Cardiac muscle cell (in vitro differentiated cells and primary cell): ENCODE results near the gene KDM2A. TPM values are rescaled to one million over a fixed set of nuclear protein-coding genes. Genes with fewer than 3 reads are reported as not detected.

Experiments used
- DNase-seq, 2 donors: peaks; one replicate each; pipeline versions ENCODE4 v3.0.0 to v3.0.0-alpha.2; 2010 to 2017; ENCODE audit warnings: low read depth in 1 of 2, low spot score in 1 of 2
- H3K27ac ChIP-seq: fragments of 200-600 bp; sonication (generic); 2 replicates; pipeline ENCODE4 v1.5.1; 2016
- H3K27me3 ChIP-seq: fragments of 200-600 bp; sonication (generic); 2 replicates; pipeline ENCODE4 v1.6.0; 2016; ENCODE audit warnings: control low read depth
- H3K36me3 ChIP-seq: fragments of 200-600 bp; sonication (generic); 2 replicates; pipeline ENCODE4 v1.5.1; 2016; ENCODE audit warnings: control low read depth
- H3K4me1 ChIP-seq: fragments of 200-600 bp; sonication (generic); 2 replicates; pipeline ENCODE4 v1.8.1; 2017; ENCODE audit warnings: low read depth, mild to moderate bottlenecking, mixed run types
- H3K4me3 ChIP-seq: fragments of 200-600 bp; sonication (generic); 2 replicates; pipeline ENCODE4 v1.5.1; 2016; ENCODE audit warnings: mild to moderate bottlenecking
- H3K9me3 ChIP-seq: fragments of 200-600 bp; sonication (generic); 2 replicates; pipeline ENCODE4 v1.5.1; 2017; ENCODE audit warnings: low read depth, mild to moderate bottlenecking, control low read depth
- polyA plus RNA-seq: library from polyadenylated mRNA; unstranded; fragments of >200 nt; fragmentation: Nextera tagmentation; extraction: Ambion mirVana; gene quantifications from 2 replicates; pipeline ENCODE4 v1.2.1, GENCODE V29; 2016
- total RNA-seq: library from RNA; depleted of rRNA; stranded (reverse); fragments of >200 nt; gene quantifications from 2 replicates; pipeline ENCODE4 v1.2.3, GENCODE V29; 2016
- TF ChIP-seq, protein P1 (sequence below): IDR thresholded peaks from 2 replicates; pipeline ENCODE4 v1.5.1; 2012; ENCODE audit warnings: low read depth, mild to moderate bottlenecking, low read length

KDM2A gene
- total and polyA plus RNA-seq, 2 experiments from 2014 or later = 17.6 to 37.8 TPM

DNA sequence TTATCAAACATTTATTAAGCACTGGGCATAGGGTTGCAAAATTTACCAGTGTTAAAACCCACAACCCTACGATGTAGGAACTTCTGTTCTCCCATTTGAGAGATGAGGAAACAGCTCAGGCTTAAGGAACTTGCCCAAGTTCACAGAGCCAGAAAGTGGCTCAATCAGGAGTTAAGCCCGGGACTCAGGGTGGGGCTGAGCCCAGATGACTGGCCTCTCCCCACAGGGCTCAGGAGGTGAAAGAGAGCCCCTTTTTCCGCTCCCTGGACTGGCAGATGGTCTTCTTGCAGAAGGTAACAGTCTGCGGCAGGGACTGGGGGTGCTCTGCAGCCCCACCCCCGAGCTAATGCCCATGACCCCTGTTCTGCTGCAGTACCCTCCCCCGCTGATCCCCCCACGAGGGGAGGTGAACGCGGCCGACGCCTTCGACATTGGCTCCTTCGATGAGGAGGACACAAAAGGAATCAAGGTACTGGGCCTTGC lies 164.5 kb downstream of the KDM2A start:
- H3K4me3 ChIP-seq = no peak overlapping the region
- H3K4me1 ChIP-seq = peaks cover 9% of the 10 kb centered on the region
- H3K36me3 ChIP-seq = peaks cover 34% of the 10 kb centered on the region
- TF ChIP-seq, protein P1, sequence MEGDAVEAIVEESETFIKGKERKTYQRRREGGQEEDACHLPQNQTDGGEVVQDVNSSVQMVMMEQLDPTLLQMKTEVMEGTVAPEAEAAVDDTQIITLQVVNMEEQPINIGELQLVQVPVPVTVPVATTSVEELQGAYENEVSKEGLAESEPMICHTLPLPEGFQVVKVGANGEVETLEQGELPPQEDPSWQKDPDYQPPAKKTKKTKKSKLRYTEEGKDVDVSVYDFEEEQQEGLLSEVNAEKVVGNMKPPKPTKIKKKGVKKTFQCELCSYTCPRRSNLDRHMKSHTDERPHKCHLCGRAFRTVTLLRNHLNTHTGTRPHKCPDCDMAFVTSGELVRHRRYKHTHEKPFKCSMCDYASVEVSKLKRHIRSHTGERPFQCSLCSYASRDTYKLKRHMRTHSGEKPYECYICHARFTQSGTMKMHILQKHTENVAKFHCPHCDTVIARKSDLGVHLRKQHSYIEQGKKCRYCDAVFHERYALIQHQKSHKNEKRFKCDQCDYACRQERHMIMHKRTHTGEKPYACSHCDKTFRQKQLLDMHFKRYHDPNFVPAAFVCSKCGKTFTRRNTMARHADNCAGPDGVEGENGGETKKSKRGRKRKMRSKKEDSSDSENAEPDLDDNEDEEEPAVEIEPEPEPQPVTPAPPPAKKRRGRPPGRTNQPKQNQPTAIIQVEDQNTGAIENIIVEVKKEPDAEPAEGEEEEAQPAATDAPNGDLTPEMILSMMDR = no peak
- no peak overlapping the region for H3K27ac ChIP-seq
- no peak for DNase-seq
- no peaks in the 10 kb centered on the region for H3K9me3 ChIP-seq
- H3K27me3 ChIP-seq = no peaks in the 10 kb centered on the region

DNA sequence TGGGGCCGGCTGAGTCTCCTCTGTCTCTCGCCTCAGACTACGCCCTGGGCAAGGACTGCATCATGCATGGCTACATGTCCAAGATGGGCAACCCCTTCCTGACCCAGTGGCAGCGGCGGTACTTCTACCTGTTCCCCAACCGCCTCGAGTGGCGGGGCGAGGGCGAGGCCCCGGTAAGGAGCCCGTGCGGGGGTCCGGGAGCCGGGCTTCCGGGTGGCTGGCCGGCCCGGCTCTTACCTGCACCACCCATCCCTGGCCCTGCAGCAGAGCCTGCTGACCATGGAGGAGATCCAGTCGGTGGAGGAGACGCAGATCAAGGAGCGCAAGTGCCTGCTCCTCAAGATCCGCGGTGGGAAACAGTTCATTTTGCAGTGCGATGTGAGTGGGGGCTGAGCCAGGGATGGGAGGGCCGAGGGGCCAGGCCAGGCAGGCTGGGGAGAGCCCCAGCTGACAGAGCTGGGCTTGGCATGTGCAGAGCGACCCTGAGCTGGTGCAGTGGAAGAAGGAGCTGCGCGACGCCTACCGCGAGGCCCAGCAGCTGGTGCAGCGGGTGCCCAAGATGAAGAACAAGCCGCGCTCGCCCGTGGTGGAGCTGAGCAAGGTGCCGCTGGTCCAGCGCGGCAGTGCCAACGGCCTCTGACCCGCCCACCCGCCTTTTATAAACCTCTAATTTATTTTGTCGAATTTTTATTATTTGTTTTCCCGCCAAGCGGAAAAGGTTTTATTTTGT lies 165.9 kb downstream of the KDM2A start:
- H3K27me3 ChIP-seq = no peaks in the 10 kb centered on the region
- peaks cover 11% of the 10 kb centered on the region for H3K4me1 ChIP-seq
- H3K27ac ChIP-seq = no peak overlapping the region
- no peak for DNase-seq
- TF ChIP-seq, protein P1 = no peak
- no peaks in the 10 kb centered on the region for H3K9me3 ChIP-seq
- H3K36me3 ChIP-seq = peaks cover 32% of the 10 kb centered on the region
- H3K4me3 ChIP-seq = no peak overlapping the region

DNA sequence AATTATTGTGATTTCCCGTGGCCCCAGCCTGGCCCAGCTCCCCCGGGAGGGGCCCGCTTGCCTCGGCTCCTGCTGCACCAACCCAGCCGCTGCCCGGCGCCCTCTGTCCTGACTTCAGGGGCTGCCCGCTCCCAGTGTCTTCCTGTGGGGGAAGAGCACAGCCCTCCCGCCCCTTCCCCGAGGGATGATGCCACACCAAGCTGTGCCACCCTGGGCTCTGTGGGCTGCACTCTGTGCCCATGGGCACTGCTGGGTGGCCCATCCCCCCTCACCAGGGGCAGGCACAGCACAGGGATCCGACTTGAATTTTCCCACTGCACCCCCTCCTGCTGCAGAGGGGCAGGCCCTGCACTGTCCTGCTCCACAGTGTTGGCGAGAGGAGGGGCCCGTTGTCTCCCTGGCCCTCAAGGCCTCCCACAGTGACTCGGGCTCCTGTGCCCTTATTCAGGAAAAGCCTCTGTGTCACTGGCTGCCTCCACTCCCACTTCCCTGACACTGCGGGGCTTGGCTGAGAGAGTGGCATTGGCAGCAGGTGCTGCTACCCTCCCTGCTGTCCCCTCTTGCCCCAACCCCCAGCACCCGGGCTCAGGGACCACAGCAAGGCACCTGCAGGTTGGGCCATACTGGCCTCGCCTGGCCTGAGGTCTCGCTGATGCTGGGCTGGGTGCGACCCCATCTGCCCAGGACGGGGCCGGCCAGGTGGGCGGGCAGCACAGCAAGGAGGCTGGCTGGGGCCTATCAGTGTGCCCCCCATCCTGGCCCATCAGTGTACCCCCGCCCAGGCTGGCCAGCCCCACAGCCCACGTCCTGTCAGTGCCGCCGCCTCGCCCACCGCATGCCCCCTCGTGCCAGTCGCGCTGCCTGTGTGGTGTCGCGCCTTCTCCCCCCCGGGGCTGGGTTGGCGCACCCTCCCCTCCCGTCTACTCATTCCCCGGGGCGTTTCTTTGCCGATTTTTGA lies 166.8 kb downstream of the KDM2A start:
- no peak overlapping the region for H3K27ac ChIP-seq
- DNase-seq = no peak
- H3K9me3 ChIP-seq = no peaks in the 10 kb centered on the region
- no peak overlapping the region for H3K4me3 ChIP-seq
- no peaks in the 10 kb centered on the region for H3K27me3 ChIP-seq
- H3K36me3 ChIP-seq = peaks cover 29% of the 10 kb centered on the region
- H3K4me1 ChIP-seq = peaks cover 15% of the 10 kb centered on the region
- TF ChIP-seq, protein P1 = no peak

DNA sequence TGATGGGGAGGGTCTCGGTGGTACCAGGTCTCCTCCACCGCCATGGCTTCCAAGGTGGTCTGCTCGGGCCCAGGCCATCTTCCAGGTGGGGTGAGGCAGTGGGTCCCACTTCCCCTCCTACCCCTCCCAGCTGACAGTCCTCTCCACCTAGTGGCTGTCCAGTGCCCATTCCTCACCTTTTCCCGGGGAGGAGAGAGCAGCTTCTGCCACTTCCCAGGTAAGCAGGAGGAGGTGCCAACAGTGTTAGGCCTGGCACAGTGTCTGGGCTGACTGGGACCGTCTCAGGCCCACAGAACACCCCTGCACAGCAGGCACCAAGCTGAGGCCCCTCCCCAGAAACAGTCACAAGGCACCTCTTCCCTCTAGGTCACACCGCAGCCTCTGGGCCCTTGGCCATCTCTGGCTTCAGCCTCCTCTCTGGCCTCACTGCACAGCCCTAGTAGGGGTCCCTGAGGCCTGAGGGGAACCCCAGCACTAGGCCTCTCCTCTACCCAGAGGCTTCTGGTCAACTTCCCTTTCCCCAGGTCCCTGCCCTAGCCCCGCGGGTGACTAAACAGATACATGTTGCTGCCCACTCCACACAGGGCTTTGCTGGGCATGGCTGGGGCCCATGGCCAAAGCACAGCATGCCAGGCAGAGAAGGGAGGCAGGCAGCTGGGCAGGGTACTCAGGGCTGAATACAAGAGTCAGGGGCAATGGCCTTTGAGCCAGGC lies 167.7 kb downstream of the KDM2A start:
- Histone ChIP-seq H3K36me3 (peaks cover 24% of the 10 kb centered on the region), H3K27me3 (no peaks in the 10 kb centered on the region), H3K4me3 (no peak overlapping the region), H3K27ac (peak overlapping the region; percentile 78), H3K9me3 (no peaks in the 10 kb centered on the region), H3K4me1 (peaks cover 15% of the 10 kb centered on the region)
- TF ChIP-seq, protein P1 = no peak
- DNase-seq = no peak

DNA sequence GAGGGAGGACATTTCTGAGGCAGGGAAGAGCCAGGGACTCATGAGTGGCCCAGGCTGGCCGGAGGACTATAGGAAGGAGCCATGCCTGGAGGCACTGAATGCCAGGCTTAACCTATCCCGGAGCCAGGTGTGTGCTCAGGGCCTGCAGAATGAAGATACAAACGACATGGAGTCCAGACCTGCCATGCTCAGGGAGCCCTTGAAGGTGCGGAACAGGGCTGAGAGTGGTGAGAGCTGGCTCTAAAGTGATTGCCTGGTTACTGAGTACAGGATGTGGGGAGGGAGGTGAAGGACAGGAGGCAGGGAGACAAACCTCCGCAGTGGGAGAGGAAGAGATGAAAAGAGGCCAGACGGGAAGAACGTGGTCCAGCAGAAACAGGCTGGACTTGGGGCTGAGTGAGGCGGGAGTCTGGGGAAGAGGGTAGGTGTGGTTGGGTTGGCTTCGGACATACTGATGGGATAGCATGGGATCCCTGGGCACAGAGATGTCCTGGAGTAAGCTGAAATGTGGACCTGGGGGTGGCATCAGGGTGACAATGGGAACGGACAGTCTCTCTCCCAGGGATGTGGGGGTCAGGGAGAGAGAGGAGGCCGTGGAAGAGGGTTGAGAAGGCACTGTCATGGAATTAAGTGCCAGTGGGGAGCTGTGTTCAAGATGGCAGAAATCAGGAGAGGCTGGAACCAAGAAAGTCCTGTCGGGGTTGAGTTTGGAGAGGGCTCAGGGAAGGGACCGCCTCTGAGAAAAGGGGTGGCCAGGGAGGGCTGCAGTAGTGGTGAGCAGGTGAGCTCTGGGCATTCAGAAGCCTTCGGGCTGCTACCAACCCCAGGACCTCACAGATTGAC lies 168.5 kb downstream of the KDM2A start:
- peaks cover 15% of the 10 kb centered on the region for H3K4me1 ChIP-seq

More for the DNA sequence above, 168.5 kb downstream of the KDM2A start:
- DNase-seq = no peak
- no peaks in the 10 kb centered on the region for H3K27me3 ChIP-seq
- peaks cover 23% of the 10 kb centered on the region for H3K36me3 ChIP-seq
- H3K27ac ChIP-seq = peak overlapping the region; percentile 78
- no peaks in the 10 kb centered on the region for H3K9me3 ChIP-seq
- no peak overlapping the region for H3K4me3 ChIP-seq
- TF ChIP-seq, protein P1 = no peak
